HFFc6 (cell line): ENCODE results near the gene PTPRA. TPM values are rescaled to one million over a fixed set of nuclear protein-coding genes. Genes with fewer than 3 reads are reported as not detected.

Experiments used
- DNase-seq: peaks from one replicate; pipeline ENCODE4 v3.0.0-alpha.2; 2018
- H3K27ac Mint-ChIP-seq: 2 replicates; pipeline ENCODE4 v1.8.0; 2020; ENCODE audit warnings: mild to moderate bottlenecking, mixed read lengths
- H3K27me3 Mint-ChIP-seq: 2 replicates; pipeline ENCODE4 v1.8.0; 2021; ENCODE audit warnings: mild to moderate bottlenecking, moderate library complexity, mixed read lengths; ENCODE audit not compliant: insufficient read depth
- H3K36me3 Mint-ChIP-seq: 2 replicates; pipeline ENCODE4 v1.8.0; 2021; ENCODE audit warnings: low read depth, mixed read lengths
- H3K4me1 Mint-ChIP-seq: 2 replicates; pipeline ENCODE4 v1.8.0; 2020; ENCODE audit warnings: low read depth, mixed read lengths
- H3K4me3 Mint-ChIP-seq: 2 replicates; pipeline ENCODE4 v1.8.0; 2020; ENCODE audit warnings: mild to moderate bottlenecking, moderate library complexity, mixed read lengths
- H3K9me3 Mint-ChIP-seq: 2 replicates; pipeline ENCODE4 v1.8.0; 2020; ENCODE audit warnings: mild to moderate bottlenecking, mixed read lengths
- total RNA-seq, 6 experiments: library from RNA; stranded (reverse); fragmentation: NEBNext Ultra II Directional; extraction: Animal tissue kit (Norgen Biotek cat#: 25700); gene quantifications; 2 replicates in 1 of 6; 3 replicates in 5 of 6; pipeline ENCODE4 v1.2.3, GENCODE V29; 2021
- TF ChIP-seq, protein P1 (sequence below): fragments of 200-600 bp; sonication (generic); IDR thresholded peaks from 2 replicates; pipeline ENCODE4 v1.5.0; 2021; ENCODE audit warnings: antibody characterized with exemption, mild to moderate bottlenecking

The PTPRA gene
- total RNA-seq, 6 experiments from 2014 or later: 44.3 to 54.4 (median 48.7) TPM

DNA sequence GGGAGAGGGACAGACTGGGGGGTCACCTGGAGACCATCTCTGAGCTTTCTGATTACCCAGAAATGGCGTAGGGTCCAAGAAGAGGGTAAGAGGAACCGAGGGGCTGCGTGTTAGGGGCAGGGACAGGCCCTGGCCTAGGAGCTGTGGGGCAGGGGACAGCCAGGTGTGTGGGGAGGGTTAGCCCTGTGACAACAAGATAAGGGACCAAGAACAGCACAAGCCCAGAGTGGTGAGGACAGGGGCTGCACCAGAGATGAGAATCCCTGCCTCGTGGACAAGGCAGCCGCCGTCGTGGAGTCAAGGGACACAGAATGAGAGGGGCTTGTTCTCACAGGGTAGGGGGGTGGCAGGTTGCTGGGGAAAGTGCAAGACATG is 211.7 kb downstream of the PTPRA start:
- no peak overlapping the region for H3K4me3 Mint-ChIP-seq
- H3K4me1 Mint-ChIP-seq: peaks cover 5% of the 10 kb centered on the region; the same call in 1 of the 2 replicates
- TF ChIP-seq, protein P1, sequence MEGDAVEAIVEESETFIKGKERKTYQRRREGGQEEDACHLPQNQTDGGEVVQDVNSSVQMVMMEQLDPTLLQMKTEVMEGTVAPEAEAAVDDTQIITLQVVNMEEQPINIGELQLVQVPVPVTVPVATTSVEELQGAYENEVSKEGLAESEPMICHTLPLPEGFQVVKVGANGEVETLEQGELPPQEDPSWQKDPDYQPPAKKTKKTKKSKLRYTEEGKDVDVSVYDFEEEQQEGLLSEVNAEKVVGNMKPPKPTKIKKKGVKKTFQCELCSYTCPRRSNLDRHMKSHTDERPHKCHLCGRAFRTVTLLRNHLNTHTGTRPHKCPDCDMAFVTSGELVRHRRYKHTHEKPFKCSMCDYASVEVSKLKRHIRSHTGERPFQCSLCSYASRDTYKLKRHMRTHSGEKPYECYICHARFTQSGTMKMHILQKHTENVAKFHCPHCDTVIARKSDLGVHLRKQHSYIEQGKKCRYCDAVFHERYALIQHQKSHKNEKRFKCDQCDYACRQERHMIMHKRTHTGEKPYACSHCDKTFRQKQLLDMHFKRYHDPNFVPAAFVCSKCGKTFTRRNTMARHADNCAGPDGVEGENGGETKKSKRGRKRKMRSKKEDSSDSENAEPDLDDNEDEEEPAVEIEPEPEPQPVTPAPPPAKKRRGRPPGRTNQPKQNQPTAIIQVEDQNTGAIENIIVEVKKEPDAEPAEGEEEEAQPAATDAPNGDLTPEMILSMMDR: no peak
- peaks cover 42% of the 10 kb centered on the region for H3K27me3 Mint-ChIP-seq
- H3K27ac Mint-ChIP-seq: no peak overlapping the region
- DNase-seq: no peak
- H3K9me3 Mint-ChIP-seq: no peaks in the 10 kb centered on the region
- no peaks in the 10 kb centered on the region for H3K36me3 Mint-ChIP-seq

DNA sequence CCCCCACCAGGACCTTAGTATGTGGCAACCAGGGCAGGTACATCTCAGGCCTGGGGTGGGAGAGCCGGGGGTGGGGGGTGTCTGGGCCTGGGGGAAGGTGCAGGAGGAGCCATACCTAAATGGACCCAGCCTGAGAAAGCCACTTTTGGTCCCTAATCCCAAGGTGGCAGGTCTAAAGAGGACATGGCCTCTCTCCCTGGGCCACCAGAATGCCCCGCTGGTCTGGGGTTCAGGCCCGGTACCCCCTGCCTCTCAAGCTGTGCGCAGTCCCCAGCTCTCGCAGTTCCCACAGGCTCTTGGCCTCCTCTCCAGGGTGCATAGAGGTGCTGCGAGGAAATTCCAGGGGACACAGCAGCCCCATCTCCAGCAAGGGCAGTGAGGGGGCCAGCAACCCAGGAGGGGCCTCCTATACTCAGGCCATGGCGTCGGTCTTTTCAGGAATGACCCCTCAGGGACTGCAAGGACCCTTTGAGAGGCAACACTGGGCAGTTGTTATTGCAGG is 212.3 kb downstream of the PTPRA start:
- no peaks in the 10 kb centered on the region for H3K9me3 Mint-ChIP-seq
- peaks cover 5% of the 10 kb centered on the region; the same call in 1 of the 2 replicates for H3K4me1 Mint-ChIP-seq
- TF ChIP-seq, protein P1: no peak
- DNase-seq: no peak
- no peaks in the 10 kb centered on the region for H3K36me3 Mint-ChIP-seq
- peaks cover 44% of the 10 kb centered on the region for H3K27me3 Mint-ChIP-seq
- H3K4me3 Mint-ChIP-seq: no peak overlapping the region
- H3K27ac Mint-ChIP-seq: no peak overlapping the region

DNA sequence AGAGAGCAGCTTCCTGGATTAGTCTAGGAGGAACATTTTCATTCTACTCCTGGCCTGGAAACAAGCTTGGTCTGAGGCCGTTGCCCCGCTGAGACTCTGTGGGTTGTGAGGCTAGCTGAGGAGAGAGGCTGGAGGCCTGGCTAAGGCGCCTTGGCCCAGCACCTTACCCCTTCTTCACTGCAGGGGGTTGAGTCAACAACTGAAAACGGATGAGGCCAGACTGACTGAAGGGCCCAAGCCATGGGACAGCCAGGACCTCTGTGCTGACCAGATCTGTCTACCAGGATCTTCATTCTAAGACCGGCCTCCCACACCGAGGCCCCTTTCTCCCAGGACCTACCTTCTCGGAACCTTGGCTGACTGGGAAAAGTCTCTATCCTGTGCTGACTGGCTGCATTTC is 214.8 kb downstream of the PTPRA start:
- TF ChIP-seq, protein P1: no peak
- no peaks in the 10 kb centered on the region for H3K9me3 Mint-ChIP-seq
- H3K4me3 Mint-ChIP-seq: no peak overlapping the region
- no peak for DNase-seq
- H3K27ac Mint-ChIP-seq: no peak overlapping the region
- peaks cover 5% of the 10 kb centered on the region; the same call in 1 of the 2 replicates for H3K4me1 Mint-ChIP-seq
- no peaks in the 10 kb centered on the region for H3K36me3 Mint-ChIP-seq
- peaks cover 37% of the 10 kb centered on the region for H3K27me3 Mint-ChIP-seq

Other genes with a start within 250 kb of the PTPRA start
- gene NOP56, start 220.8 kb upstream of the PTPRA start, total RNA-seq: 100 to 1,000 TPM; 151 to 222 (median 165) TPM
- 10 to 100 TPM; 63.1 to 87.8 (median 79.8) TPM for gene IDH3B, start 209.3 kb upstream of the PTPRA start, total RNA-seq
- gene EBF4, start 180.7 kb upstream of the PTPRA start, total RNA-seq: under 1 TPM in 3 of 6 experiments, not detected in 3; 0.14 to 0.48 (median 0.46) TPM
- gene CPXM1, start 72.9 kb upstream of the PTPRA start, total RNA-seq: under 1 TPM in 1 of 6 experiments, not detected in 5; 0.10 TPM
- not detected for gene C20orf141, start 58.5 kb upstream of the PTPRA start, total RNA-seq
- gene TMEM239, start 57.1 kb upstream of the PTPRA start, total RNA-seq: not detected
- gene PCED1A, start 32.8 kb upstream of the PTPRA start, total RNA-seq: 10 to 100 TPM; 22.0 to 24.8 (median 23.8) TPM
- 10 to 100 TPM; 30.6 to 36.3 (median 35.2) TPM for gene VPS16, start 32.7 kb upstream of the PTPRA start, total RNA-seq
- under 1 TPM in 1 of 6 experiments, not detected in 5; 0.26 TPM for gene GNRH2, start 170.1 kb downstream of the PTPRA start, total RNA-seq
- gene MRPS26, start 172.6 kb downstream of the PTPRA start, total RNA-seq: 10 to 100 TPM; 31.7 to 46.8 (median 36.0) TPM
- gene OXT, start 198.1 kb downstream of the PTPRA start, total RNA-seq: not detected
- gene AVP, start 211.2 kb downstream of the PTPRA start, total RNA-seq: not detected